ENCODE results near the gene NUP210.

DNA sequence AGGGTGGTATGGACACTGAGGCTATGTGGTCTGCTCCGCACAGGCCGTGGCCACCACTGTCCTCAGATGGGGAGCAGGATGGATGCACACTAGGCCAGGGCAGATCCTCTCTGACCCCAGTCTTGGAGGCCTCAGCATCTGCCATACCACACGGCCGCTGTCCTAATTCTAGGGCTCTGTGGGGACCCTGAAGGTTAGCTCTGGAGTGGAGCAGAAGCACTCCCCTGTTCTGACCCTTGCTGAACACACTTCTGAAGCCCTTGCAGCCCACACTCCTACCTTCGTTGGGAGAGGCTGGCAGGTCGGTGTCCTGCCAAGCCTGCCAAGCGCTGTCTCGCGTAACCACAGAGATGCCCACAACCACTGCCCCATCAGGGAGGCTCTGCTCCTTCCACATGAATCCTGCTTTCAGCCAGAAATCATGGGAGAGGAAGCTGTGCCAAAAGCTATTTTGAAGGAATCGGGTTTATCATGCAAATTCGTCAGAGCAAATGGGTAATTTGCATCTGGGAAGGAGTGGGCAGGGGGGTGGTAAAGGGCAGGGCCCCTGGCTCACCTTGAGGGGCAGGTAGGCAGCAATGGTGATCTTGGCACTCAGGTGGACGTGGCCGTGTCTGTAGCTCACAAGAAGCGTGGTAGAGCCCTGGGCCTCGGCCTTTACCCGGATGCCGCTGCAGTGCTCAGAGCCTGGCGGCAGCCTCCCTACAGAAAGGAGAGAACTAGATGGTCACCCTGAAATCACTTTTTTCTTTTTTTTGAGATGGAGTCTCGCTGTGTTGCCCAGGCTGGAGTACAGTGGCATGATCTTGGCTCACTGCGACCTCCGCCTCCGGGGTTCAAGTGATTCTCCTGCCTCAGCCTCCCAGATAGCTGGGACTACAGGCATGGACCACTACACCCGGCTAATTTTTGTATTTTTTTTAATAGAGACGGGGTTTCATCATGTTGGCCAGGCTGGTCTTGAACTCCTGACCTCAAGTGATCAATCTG, 54.4 kb downstream of the NUP210 start:
- TF ChIP-seq, protein P1, sequence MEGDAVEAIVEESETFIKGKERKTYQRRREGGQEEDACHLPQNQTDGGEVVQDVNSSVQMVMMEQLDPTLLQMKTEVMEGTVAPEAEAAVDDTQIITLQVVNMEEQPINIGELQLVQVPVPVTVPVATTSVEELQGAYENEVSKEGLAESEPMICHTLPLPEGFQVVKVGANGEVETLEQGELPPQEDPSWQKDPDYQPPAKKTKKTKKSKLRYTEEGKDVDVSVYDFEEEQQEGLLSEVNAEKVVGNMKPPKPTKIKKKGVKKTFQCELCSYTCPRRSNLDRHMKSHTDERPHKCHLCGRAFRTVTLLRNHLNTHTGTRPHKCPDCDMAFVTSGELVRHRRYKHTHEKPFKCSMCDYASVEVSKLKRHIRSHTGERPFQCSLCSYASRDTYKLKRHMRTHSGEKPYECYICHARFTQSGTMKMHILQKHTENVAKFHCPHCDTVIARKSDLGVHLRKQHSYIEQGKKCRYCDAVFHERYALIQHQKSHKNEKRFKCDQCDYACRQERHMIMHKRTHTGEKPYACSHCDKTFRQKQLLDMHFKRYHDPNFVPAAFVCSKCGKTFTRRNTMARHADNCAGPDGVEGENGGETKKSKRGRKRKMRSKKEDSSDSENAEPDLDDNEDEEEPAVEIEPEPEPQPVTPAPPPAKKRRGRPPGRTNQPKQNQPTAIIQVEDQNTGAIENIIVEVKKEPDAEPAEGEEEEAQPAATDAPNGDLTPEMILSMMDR (IDR thresholded peaks at IDR 0.05) = no peak
- TF ChIP-seq POLR2A (IDR thresholded peaks at IDR 0.05) = no peak

All from testis (tissue), 2 donors.